Left ventricle myocardium inferior (tissue), 1 donor: ENCODE data around the gene TTLL1. TPM values are rescaled to one million over a fixed set of nuclear protein-coding genes. Genes with fewer than 3 reads are reported as not detected.
A peak's percentile ranks its signal among the peaks of the same experiment; 100 is the strongest.

ENCODE experiments used
- DNase-seq: peaks from one replicate; pipeline ENCODE4 v3.0.0-alpha.2; 2020
- H3K27ac ChIP-seq: fragments of 200-600 bp; replicated peaks from 2 replicates; pipeline ENCODE4 v1.8.0; 2021
- H3K27me3 ChIP-seq: fragments of 200-600 bp; 2 replicates; pipeline ENCODE4 v1.8.0; 2021; ENCODE audit warnings: low read depth
- H3K36me3 ChIP-seq: fragments of 200-600 bp; 2 replicates; pipeline ENCODE4 v1.8.0; 2021
- H3K4me1 ChIP-seq: fragments of 200-600 bp; 2 replicates; pipeline ENCODE4 v1.8.0; 2021
- H3K4me3 ChIP-seq: fragments of 200-600 bp; 2 replicates; pipeline ENCODE4 v1.8.0; 2021; ENCODE audit warnings: mild to moderate bottlenecking, moderate library complexity
- H3K9me3 ChIP-seq: fragments of 200-600 bp; replicated peaks from 2 replicates; pipeline ENCODE4 v1.8.0; 2021
- intact Hi-C: fragments of 100-400 bp; cut with micrococcal nuclease; formaldehyde crosslinking; loops from one replicate; pipeline ENCODE4 v1.11.0; 2022
- total RNA-seq: library from RNA; stranded (reverse); fragmentation: NEBNext Ultra II Directional; extraction: Animal tissue kit (Norgen Biotek cat#: 25700); gene quantifications from one replicate; pipeline ENCODE4 v1.2.1, GENCODE V29; 2021
- TF ChIP-seq, protein P1 (sequence below): fragments of 200-600 bp; IDR thresholded peaks from 2 replicates; pipeline ENCODE4 v1.8.0; 2021; ENCODE audit warnings: antibody characterized with exemption, mild to moderate bottlenecking, borderline replicate concordance
- donor health status: DM: no; HTN: yes; CAD: no; lungs with severe emphysema.

TTLL1 gene
- total RNA-seq, 1 donor from 2014 or later, result 8.5 TPM

DNA sequence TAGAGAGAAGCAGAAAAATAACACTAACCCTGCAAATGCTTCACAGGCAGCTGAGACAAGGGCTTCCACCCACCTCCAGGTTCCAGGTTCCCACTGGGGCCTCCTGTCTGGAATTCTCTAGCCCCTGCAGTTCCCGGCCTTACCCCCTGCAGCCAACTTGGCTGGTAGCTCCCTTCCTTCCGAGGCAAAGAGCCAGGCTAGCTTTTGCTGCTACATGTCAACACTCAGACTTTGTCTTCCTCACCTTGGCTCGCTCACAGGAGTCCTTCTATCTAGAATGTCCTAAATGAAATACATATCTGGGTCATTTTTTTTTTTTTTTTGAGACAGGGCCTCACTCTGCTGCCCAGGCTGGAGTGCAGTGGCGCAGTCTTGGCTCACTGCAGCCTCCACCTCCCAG lies 9.9 kb upstream of the TTLL1 start:
- Histone ChIP-seq H3K36me3 (no peaks in the 10 kb centered on the region), H3K4me3 (no peak overlapping the region), H3K27ac (peak overlapping the region; percentile 30), H3K4me1 (peaks cover 60% of the 10 kb centered on the region), H3K27me3 (no peaks in the 10 kb centered on the region), H3K9me3 (peaks cover 12% of the 10 kb centered on the region)
- no peak for DNase-seq
- TF ChIP-seq, protein P1, sequence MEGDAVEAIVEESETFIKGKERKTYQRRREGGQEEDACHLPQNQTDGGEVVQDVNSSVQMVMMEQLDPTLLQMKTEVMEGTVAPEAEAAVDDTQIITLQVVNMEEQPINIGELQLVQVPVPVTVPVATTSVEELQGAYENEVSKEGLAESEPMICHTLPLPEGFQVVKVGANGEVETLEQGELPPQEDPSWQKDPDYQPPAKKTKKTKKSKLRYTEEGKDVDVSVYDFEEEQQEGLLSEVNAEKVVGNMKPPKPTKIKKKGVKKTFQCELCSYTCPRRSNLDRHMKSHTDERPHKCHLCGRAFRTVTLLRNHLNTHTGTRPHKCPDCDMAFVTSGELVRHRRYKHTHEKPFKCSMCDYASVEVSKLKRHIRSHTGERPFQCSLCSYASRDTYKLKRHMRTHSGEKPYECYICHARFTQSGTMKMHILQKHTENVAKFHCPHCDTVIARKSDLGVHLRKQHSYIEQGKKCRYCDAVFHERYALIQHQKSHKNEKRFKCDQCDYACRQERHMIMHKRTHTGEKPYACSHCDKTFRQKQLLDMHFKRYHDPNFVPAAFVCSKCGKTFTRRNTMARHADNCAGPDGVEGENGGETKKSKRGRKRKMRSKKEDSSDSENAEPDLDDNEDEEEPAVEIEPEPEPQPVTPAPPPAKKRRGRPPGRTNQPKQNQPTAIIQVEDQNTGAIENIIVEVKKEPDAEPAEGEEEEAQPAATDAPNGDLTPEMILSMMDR, result no peak
- intact Hi-C loops, result no loop called here

DNA sequence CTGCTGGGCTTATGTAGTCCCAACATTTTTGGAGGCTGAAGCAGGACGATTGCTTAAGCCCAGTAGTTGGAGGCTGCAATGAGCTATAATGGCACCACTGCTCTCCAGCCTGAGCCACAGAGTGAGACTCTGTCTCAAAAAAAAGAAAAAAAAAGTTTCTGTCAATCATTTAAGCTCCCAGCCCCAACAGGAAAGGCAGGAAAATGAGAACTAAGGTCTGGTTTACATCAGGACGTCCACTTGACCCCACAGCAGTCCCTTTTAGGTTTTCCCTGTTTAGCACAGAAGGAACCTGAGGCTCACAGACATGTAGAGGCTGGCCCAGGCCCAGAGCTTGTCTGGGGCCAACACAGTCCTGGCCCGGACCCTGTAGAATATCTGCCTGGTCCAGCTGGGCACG lies 9.2 kb upstream of the TTLL1 start:
- peak overlapping the region; percentile 30 for H3K27ac ChIP-seq
- peaks cover 58% of the 10 kb centered on the region for H3K4me1 ChIP-seq
- DNase-seq, result no peak
- no peak overlapping the region for H3K4me3 ChIP-seq
- TF ChIP-seq, protein P1, result no peak
- peaks cover 12% of the 10 kb centered on the region for H3K9me3 ChIP-seq
- no peaks in the 10 kb centered on the region for H3K27me3 ChIP-seq
- intact Hi-C loops, result no loop called here
- H3K36me3 ChIP-seq, result no peaks in the 10 kb centered on the region

DNA sequence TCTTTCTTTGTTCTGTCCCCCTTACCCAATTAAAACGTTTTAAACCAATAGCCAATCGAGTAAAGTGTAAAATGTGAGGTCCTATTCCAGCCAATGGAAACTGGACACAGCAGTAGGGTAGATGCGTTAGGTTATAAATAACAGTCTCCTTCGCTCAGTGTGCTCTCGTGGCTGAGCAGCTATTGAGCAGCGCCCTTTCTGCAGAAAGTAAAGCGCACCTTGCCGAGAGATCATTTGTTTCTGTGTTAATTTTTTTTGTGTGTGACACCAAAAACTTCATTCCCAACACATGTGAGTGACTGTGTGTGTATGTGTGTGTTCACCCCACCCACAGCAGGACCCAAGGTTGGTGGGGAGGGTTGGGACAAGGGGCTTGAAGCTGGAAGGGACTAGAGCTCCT lies 7.2 kb upstream of the TTLL1 start:
- intact Hi-C loops, result no loop called here
- Histone ChIP-seq H3K27me3 (no peaks in the 10 kb centered on the region), H3K36me3 (no peaks in the 10 kb centered on the region), H3K9me3 (peaks cover 12% of the 10 kb centered on the region), H3K27ac (no peak overlapping the region), H3K4me1 (peaks cover 50% of the 10 kb centered on the region), H3K4me3 (no peak overlapping the region)
- TF ChIP-seq, protein P1, result no peak
- no peak for DNase-seq

DNA sequence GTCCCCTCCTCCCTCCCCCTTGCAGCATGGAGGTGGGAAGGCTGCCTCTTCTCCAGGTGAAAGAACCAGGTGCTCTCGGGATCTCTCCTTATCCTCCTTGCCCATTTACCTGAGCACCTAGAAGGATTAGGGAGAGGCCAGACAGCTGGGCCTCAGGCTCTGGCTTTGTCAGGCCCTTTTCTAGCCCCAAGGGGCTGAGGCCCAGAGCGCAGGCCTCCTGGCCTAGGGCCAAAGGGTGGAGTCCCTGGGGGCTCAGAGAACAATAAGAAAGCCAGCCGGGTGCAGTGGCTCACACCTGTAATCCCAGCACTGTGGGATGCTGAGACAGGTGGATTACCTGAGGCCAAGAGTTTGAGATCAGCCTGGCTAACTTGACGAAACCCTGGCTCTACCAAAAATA lies 5.4 kb upstream of the TTLL1 start:
- Histone ChIP-seq H3K9me3 (peaks cover 12% of the 10 kb centered on the region), H3K27ac (peak overlapping the region; percentile 65), H3K4me1 (peaks cover 41% of the 10 kb centered on the region), H3K27me3 (no peaks in the 10 kb centered on the region), H3K4me3 (no peak overlapping the region), H3K36me3 (no peaks in the 10 kb centered on the region)
- intact Hi-C loops, result no loop called here
- DNase-seq, result no peak
- TF ChIP-seq, protein P1, result no peak

DNA sequence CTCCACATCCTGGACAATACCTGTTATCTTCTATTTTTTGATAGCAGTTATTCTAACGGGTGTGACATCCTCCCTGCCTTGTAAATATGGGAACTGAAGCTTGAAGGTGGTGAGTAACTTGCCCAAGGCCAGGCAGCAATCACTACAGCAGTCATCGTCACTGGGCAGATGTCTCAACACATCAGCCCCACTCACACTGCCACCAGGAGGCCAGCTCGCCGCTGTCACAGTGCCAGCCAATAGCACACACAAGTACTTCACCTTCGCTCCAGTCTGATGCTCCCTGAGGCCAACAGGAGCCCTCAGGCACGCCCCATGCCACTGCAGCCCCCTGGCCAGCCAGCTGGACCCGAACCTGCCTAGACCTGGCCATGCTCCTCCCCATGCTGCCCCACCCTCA lies 4.9 kb upstream of the TTLL1 start:
- peak; percentile 70 for DNase-seq
- no peaks in the 10 kb centered on the region for H3K27me3 ChIP-seq
- H3K4me3 ChIP-seq, result no peak overlapping the region
- peaks cover 40% of the 10 kb centered on the region for H3K4me1 ChIP-seq
- intact Hi-C loops, result no loop called here
- TF ChIP-seq, protein P1, result peak; percentile 26
- H3K36me3 ChIP-seq, result no peaks in the 10 kb centered on the region
- H3K27ac ChIP-seq, result peak overlapping the region; percentile 57
- peaks cover 12% of the 10 kb centered on the region for H3K9me3 ChIP-seq

DNA sequence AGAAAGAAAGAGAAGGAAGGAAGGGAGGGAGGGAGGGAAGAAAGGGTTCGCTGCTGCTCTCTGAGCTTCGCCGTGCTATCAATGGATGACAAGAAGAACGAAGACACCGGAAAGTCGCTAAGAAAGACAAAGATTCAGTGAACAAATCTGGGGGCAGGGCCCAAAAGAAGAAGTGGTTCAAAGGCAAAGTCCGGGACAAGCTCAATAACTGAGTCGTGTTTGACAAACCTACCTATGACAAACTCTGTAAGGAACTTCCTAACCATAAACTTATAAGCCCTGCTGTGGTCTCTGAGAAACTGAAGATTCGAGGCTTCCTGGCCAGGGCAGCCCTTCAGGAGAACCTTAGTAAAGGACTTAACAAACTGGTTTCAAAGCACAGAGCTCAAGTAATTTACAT lies 2.9 kb upstream of the TTLL1 start:
- no peak for DNase-seq
- Histone ChIP-seq H3K4me3 (no peak overlapping the region), H3K36me3 (no peaks in the 10 kb centered on the region), H3K9me3 (peaks cover 9% of the 10 kb centered on the region), H3K27ac (no peak overlapping the region), H3K27me3 (no peaks in the 10 kb centered on the region), H3K4me1 (peaks cover 38% of the 10 kb centered on the region)
- intact Hi-C loops, result no loop called here
- TF ChIP-seq, protein P1, result no peak
